Right hindlimb (tissue), 1 donor: Measurements from ENCODE around the gene HEXD.

Experiments used
- DNase-seq: peaks from one replicate; pipeline ENCODE4 v3.0.0-alpha.2; 2018

The HEXD gene

GRCh38 chr17:82416771-82417170 lies 1.4 kb upstream of the HEXD start:
- no peak for DNase-seq

DNA sequence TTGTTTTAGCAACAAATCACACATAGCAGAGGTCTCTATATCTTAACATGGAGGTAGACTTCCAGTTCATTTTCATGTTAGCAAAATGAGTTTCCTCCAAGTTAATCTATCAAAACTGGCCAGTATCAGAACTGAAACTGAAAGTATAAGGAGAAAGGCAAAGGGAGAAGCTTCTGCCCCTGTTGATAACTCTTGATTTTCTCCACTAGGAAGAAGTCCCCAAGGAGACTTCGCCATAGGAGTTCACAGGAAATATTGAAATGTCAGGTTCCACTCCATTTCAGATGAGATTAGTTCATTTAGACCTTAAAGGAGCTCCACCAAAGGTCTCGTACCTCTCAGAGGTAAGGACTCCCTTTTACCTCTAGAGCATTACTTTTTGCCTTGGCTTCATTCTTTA lies 1.4 kb downstream of the HEXD start:
- DNase-seq, result no peak

- no peak for DNase-seq
These were observed 6.1 kb downstream of the HEXD start for GRCh38 chr17:82424001-82424862.

- no peak for DNase-seq
These were observed 6.7 kb downstream of the HEXD start for GRCh38 chr17:82424863-82425159.

- DNase-seq, result no peak
These were observed 10.4 kb downstream of the HEXD start for GRCh38 chr17:82428546-82428945.

GRCh38 chr17:82429824-82430223 lies 11.7 kb downstream of the HEXD start:
- no peak for DNase-seq

DNA sequence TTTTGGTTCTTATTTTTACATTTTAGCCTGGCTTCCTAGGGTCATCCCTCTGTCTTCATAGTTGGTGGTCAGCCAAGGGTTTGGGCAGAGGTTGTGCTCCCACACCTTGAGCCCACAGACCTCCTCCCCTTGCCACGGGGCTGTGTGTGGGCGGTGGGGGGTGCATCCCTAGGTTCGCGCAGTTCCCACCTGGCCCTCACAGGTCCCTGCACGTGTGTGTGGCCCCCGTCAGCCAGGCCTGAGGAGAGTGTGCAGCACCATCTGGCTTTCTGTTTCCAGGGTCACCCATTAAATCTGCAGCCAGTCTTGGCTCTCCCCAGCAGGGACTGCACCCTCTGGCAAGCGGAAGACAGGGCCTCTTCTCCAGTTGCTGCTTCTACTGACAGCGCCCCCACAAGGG lies 13.9 kb downstream of the HEXD start:
- DNase-seq, result no peak

- no peak for DNase-seq
These were observed 15.5 kb downstream of the HEXD start for GRCh38 chr17:82433560-82434215.

GRCh38 chr17:82434216-82434565 lies 16.0 kb downstream of the HEXD start:
- DNase-seq, result no peak

- no peak for DNase-seq
These were observed 17.0 kb downstream of the HEXD start for GRCh38 chr17:82435103-82435502.

- no peak for DNase-seq
These were observed 17.7 kb downstream of the HEXD start for GRCh38 chr17:82435601-82436583.

DNA sequence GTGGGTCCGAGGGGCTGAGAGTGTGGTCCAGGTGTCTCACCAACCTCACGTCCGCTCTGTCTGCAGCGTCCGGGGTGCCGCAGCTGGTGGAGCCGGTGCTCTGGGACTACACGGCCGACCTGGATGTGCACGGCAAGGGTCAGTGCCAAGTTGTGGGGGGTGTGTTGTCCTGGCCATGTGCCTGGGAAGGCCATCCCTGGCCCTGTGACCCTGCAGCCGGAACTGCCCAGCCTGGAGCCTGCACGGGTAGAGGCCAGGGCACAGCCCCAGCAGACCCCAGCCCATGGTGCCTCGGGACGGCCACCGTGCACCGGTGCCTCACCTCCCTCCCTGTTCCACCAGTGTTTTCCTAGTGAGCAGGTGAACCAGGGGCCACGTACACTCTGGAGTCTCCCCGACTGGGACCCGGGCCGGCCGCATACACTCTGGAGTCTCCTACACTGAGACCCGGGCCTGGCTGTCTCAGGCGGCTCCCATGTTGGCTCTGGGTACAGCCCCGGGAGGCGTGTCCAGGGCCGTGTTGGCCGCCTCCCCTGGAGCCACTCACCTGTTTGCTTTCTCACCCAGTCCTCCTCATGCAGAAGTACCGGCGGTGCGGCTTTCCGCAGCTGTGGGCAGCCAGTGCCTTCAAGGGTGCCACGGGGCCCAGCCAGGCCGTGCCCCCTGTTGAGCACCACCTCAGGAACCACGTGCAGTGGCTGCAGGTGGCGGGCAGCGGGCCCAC lies 18.6 kb downstream of the HEXD start:
- DNase-seq, result no peak

GRCh38 chr17:82437325-82437668 lies 19.1 kb downstream of the HEXD start:
- DNase-seq, result no peak

DNA sequence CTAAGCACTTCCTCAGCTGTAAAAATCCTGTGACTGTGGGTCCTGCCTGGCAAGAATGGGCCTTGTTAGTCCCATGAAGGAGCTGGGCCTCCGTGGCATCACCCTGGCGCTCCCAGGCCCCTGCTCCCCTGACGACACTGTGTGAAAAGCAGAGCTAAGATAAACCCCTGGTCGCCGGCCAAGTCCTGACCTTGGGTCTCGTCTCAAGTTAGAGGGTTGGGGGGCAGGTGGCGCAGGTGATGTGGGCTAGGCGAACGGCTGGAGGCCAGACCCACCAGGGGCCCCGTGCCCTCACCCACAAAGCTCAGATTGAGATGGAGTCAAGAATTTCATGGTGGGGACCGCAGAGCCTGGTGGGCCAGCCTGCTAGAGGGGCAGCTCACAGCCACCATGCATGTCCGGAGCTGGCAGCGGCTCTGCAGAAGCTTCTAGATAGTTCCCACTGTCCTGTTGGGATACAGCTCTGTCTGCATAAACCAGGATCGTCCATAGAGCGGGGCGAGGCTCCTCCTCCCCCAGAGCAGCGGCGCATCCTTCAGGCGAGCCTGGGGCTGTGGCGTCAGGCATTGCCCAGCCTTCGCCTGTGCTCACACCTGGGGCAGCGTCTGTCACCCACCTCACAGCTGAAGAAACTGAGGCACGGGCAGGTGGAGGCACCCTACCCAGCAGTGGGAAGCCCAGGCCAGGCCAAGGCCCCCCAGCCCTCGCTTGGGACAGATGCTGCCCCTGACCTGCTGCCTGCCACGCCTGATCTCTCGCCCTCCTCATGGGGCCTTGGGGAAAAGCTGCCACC lies 20.4 kb downstream of the HEXD start:
- no peak for DNase-seq

GRCh38 chr17:82439194-82439828 lies 21.2 kb downstream of the HEXD start:
- no peak for DNase-seq

GRCh38 chr17:82439829-82440365 lies 21.8 kb downstream of the HEXD start:
- DNase-seq, result no peak

- DNase-seq, result no peak
These were observed 22.4 kb downstream of the HEXD start for GRCh38 chr17:82440469-82440981.

DNA sequence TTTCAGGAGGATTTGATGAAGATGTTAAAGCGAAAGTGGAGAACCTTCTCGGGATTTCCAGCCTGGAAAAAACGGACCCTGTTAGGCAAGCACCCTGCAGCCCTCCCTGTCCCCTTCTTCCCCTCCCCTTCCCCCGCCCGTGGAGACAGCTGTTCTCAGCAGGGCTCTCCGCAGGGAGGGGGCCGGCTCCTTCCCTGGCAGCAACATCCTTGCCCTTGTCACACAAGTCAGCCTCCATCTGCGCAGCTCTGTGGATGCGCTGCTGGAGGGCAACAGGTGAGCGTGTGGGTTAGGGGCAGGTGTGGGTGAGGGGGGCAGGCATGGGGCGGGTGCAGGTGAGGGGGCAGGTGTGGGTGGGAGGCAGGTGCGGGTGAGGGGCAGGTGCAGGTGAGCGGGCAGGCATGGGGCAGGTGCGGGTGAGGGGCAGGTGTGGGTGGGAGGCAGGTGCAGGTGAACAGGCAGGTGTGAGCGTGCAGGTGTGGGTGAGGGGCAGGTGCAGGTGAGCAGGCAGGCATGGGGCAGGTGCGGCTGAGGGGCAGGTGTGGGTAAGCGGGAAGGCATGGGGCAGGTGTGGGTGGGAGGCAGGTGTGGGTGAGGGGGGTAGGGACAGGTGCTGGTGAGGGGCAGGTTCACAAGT lies 23.0 kb downstream of the HEXD start:
- peak; percentile 71 for DNase-seq

DNA sequence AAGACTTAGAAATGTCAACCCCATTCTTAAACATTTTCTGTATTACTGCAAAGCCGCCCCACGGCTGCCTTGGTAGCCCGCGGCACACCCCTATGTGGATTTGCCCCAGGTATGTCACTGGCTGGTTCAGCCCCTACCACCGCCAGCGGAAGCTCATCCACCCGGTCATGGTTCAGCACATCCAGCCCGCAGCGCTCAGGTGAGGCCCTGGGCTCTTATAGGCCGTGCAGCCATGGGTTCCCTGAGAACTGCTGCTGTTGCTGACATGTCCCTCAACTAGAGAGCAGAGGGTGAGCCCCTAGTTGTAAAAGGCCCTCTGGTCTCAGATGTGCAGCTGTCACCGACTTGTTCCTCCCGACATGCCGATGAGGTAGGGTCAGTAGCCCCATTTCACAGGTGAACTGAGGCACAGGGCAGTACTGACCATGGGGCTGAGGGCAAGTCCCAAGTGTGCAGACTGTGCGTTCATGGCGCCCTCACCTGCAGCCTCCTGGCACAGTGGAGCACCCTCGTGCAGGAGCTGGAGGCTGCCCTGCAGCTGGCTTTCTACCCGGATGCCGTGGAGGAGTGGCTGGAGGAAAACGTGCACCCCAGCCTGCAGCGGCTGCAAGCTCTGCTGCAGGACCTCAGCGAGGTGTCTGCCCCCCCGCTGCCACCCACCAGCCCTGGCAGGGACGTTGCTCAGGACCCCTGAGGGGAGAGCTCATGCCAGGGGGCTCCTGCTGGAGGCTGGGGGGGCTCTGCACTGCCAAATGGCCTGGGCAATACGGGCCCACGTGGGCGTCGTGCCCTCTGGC lies 23.7 kb downstream of the HEXD start:
- DNase-seq, result no peak
